HEK293T (cell line): Measurements from ENCODE around the gene USP53.

Source experiments
- ARNT ChIP-seq: fragments of 450-650 bp; IDR thresholded peaks from 2 replicates; pipeline ENCODE4 v1.6.1; 2017; ENCODE audit warnings: mild to moderate bottlenecking
- ELF4 ChIP-seq: fragments of 450-650 bp; IDR thresholded peaks from 2 replicates; pipeline ENCODE4 v1.6.1; 2017; ENCODE audit warnings: antibody characterized with exemption
- FOXK2 ChIP-seq: fragments of 450-650 bp; IDR thresholded peaks from 2 replicates; pipeline ENCODE4 v1.6.1; 2016; ENCODE audit warnings: mild to moderate bottlenecking
- FOXM1 ChIP-seq: fragments of 450-650 bp; IDR thresholded peaks from 2 replicates; pipeline ENCODE4 v1.6.1; 2017; ENCODE audit warnings: mild to moderate bottlenecking, borderline replicate concordance
- L3MBTL2 ChIP-seq: fragments of 450-650 bp; conservative IDR thresholded peaks from 2 replicates; pipeline ENCODE4 v1.6.1; 2016; ENCODE audit warnings: mild to moderate bottlenecking
- SP1 ChIP-seq: fragments of 450-650 bp; IDR thresholded peaks from 2 replicates; pipeline ENCODE4 v1.6.1; 2017
- SUZ12 ChIP-seq: fragments of 450-650 bp; IDR thresholded peaks from 2 replicates; pipeline ENCODE4 v1.6.1; 2016; ENCODE audit warnings: mild to moderate bottlenecking
- ZNF384 ChIP-seq: fragments of 450-650 bp; IDR thresholded peaks from 2 replicates; pipeline ENCODE4 v1.6.1; 2016
- TF ChIP-seq, protein P1 (sequence below): fragments of 450-650 bp; IDR thresholded peaks from 2 replicates; pipeline ENCODE4 v1.6.1; 2016

DNA sequence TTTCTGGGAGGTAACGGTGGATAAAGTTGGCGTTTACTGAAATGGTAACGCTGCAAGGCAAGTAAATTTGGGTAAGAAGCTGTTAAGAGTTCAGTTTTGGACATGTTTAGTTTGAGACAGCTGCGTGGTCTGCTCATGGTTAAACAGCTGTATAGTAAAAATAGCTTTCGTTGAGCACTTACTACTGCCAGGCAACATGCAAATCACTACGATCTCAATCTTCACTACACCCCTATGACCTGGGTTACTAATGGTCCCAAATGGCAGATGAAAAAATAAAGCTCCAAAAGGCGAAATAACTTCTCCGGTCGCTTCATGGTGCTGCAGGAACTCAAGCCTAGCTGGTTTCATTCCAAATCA is 87.2 kb downstream of the USP53 start:
- TF ChIP-seq L3MBTL2: no peak
- no peak for TF ChIP-seq SUZ12
- TF ChIP-seq SP1: no peak
- TF ChIP-seq, protein P1, sequence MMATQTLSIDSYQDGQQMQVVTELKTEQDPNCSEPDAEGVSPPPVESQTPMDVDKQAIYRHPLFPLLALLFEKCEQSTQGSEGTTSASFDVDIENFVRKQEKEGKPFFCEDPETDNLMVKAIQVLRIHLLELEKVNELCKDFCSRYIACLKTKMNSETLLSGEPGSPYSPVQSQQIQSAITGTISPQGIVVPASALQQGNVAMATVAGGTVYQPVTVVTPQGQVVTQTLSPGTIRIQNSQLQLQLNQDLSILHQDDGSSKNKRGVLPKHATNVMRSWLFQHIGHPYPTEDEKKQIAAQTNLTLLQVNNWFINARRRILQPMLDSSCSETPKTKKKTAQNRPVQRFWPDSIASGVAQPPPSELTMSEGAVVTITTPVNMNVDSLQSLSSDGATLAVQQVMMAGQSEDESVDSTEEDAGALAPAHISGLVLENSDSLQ: no peak
- no peak for TF ChIP-seq FOXM1
- no peak for TF ChIP-seq FOXK2
- TF ChIP-seq ELF4: no peak
- TF ChIP-seq ZNF384: no peak
- TF ChIP-seq ARNT: no peak
